ENCODE results near the gene FERD3L. TPM values are rescaled to one million over a fixed set of nuclear protein-coding genes. Genes with fewer than 3 reads are reported as not detected.

FERD3L gene
- total RNA-seq, 1 donor from 2014 or later = not detected

- no peak for TF ChIP-seq CTCF (conservative IDR thresholded peaks at IDR 0.05; ENCODE audit: low read depth, low read length)
- no peak for DNase-seq (ENCODE audit: low read depth)
- H3K4me3 ChIP-seq (ENCODE audit: low read depth, low read length) = no peak overlapping the region
Observed at GRCh38 chr7:19111474-19112273, 33.5 kb downstream of the FERD3L start.

GRCh38 chr7:19110776-19111175 lies 34.4 kb downstream of the FERD3L start:
- TF ChIP-seq CTCF (conservative IDR thresholded peaks at IDR 0.05; ENCODE audit: low read depth, low read length) = no peak
- DNase-seq (ENCODE audit: low read depth) = no peak
- no peak overlapping the region for H3K4me3 ChIP-seq (ENCODE audit: low read depth, low read length)

GRCh38 chr7:19110026-19110730 lies 35.0 kb downstream of the FERD3L start:
- no peak for TF ChIP-seq CTCF (conservative IDR thresholded peaks at IDR 0.05; ENCODE audit: low read depth, low read length)
- no peak for DNase-seq (ENCODE audit: low read depth)

GRCh38 chr7:19109000-19109946 lies 35.9 kb downstream of the FERD3L start:
- no peak for DNase-seq (ENCODE audit: low read depth)
- H3K4me3 ChIP-seq (ENCODE audit: low read depth, low read length) = no peak overlapping the region
- no peak for TF ChIP-seq CTCF (conservative IDR thresholded peaks at IDR 0.05; ENCODE audit: low read depth, low read length)

More at GRCh38 chr7:19110026-19110730, 35.0 kb downstream of the FERD3L start:
- H3K4me3 ChIP-seq (ENCODE audit: low read depth, low read length) = no peak overlapping the region

GRCh38 chr7:19107356-19108146 lies 37.7 kb downstream of the FERD3L start:
- no peak for DNase-seq (ENCODE audit: low read depth)
- peak overlapping the region; percentile 6 for H3K4me3 ChIP-seq (ENCODE audit: low read depth, low read length)
- no peak for TF ChIP-seq CTCF (conservative IDR thresholded peaks at IDR 0.05; ENCODE audit: low read depth, low read length)

- TF ChIP-seq CTCF (conservative IDR thresholded peaks at IDR 0.05; ENCODE audit: low read depth, low read length) = no peak
- DNase-seq (ENCODE audit: low read depth) = no peak
- H3K4me3 ChIP-seq (ENCODE audit: low read depth, low read length) = no peak overlapping the region
Observed at GRCh38 chr7:19107081-19107355, 38.2 kb downstream of the FERD3L start.

Data from epithelial cell of proximal tubule (primary cell).